H9 (cell line): ENCODE measurements around the gene ZNF121. TPM values are rescaled to one million over a fixed set of nuclear protein-coding genes. Genes with fewer than 3 reads are reported as not detected.

Experiments used
- DNase-seq: peaks from one replicate; pipeline ENCODE4 v3.0.0-alpha.2; 2017
- H2AFZ ChIP-seq: one replicate; pipeline ENCODE4 v1.6.1; 2013; ENCODE audit warnings: mild to moderate bottlenecking, low read length, control low read depth, moderate library complexity
- H2AK5ac ChIP-seq: 2 replicates; pipeline ENCODE4 v1.6.1; 2013; ENCODE audit warnings: low read length, control low read depth, mixed read lengths; ENCODE audit not compliant: insufficient read length
- H2BK120ac ChIP-seq: one replicate; pipeline ENCODE4 v1.6.1; 2013; ENCODE audit warnings: low read depth, mild to moderate bottlenecking, low read length, control low read depth, inconsistent platforms; ENCODE audit not compliant: poor library complexity, severe bottlenecking
- H2BK12ac ChIP-seq: 2 replicates; pipeline ENCODE4 v1.6.1; 2013; ENCODE audit warnings: low read length, control low read depth, mixed read lengths, low read depth; ENCODE audit not compliant: insufficient read length
- H2BK15ac ChIP-seq: 2 replicates; pipeline ENCODE4 v1.6.1; 2013; ENCODE audit warnings: low read depth, low read length, control low read depth
- H2BK20ac ChIP-seq: one replicate; pipeline ENCODE4 v1.6.1; 2013; ENCODE audit warnings: low read depth, mild to moderate bottlenecking, low read length, control low read depth, inconsistent platforms; ENCODE audit not compliant: poor library complexity, severe bottlenecking
- H2BK5ac ChIP-seq: 2 replicates; pipeline ENCODE4 v1.6.1; 2013; ENCODE audit warnings: low read length, control low read depth, mixed read lengths; ENCODE audit not compliant: insufficient read length
- H3K14ac ChIP-seq: 2 replicates; pipeline ENCODE4 v1.6.1; 2013; ENCODE audit warnings: low read length, control low read depth; ENCODE audit not compliant: insufficient read depth
- H3K18ac ChIP-seq: 2 replicates; pipeline ENCODE4 v1.6.1; 2013; ENCODE audit warnings: low read depth, mild to moderate bottlenecking, mixed read lengths, low read length, control low read depth; ENCODE audit not compliant: insufficient read length
- H3K23ac ChIP-seq: 2 replicates; pipeline ENCODE4 v1.6.1; 2013; ENCODE audit warnings: low read length, control low read depth, mixed read lengths, low read depth; ENCODE audit not compliant: insufficient read length
- H3K23me2 ChIP-seq: 2 replicates; pipeline ENCODE4 v1.6.1; 2013; ENCODE audit warnings: low read depth, mild to moderate bottlenecking, mixed read lengths, low read length, control low read depth; ENCODE audit not compliant: insufficient read length, poor library complexity, severe bottlenecking
- H3K27ac ChIP-seq: 2 replicates; pipeline ENCODE4 v1.5.1; 2013; ENCODE audit warnings: low read length, control low read depth, mixed read lengths, low read depth; ENCODE audit not compliant: insufficient read length
- H3K27me3 ChIP-seq: 2 replicates; pipeline ENCODE4 v1.6.1; 2013; ENCODE audit warnings: low read length, control low read depth, inconsistent platforms; ENCODE audit not compliant: insufficient read depth
- H3K4ac ChIP-seq: 2 replicates; pipeline ENCODE4 v1.6.1; 2013; ENCODE audit warnings: low read depth, mild to moderate bottlenecking, control low read depth, inconsistent platforms, low read length, moderate library complexity
- H3K4me1 ChIP-seq: 2 replicates; pipeline ENCODE4 v1.6.1; 2013; ENCODE audit warnings: low read length, control low read depth, inconsistent platforms; ENCODE audit not compliant: insufficient read depth
- H3K4me2 ChIP-seq: 2 replicates; pipeline ENCODE4 v1.6.1; 2013; ENCODE audit warnings: low read length, control low read depth, mixed read lengths; ENCODE audit not compliant: insufficient read length, insufficient read depth
- H3K56ac ChIP-seq: 2 replicates; pipeline ENCODE4 v1.6.1; 2013; ENCODE audit warnings: low read depth, mild to moderate bottlenecking, mixed read lengths, low read length, control low read depth; ENCODE audit not compliant: insufficient read length
- H3K79me1 ChIP-seq: 2 replicates; pipeline ENCODE4 v1.6.1; 2013; ENCODE audit warnings: low read depth, mild to moderate bottlenecking, moderate library complexity, low read length, control low read depth, inconsistent platforms; ENCODE audit not compliant: insufficient read depth, poor library complexity, severe bottlenecking
- H3K79me2 ChIP-seq: 2 replicates; pipeline ENCODE4 v1.6.1; 2013; ENCODE audit warnings: low read length, control low read depth, inconsistent platforms; ENCODE audit not compliant: insufficient read depth
- H3K9ac ChIP-seq: 2 replicates; pipeline ENCODE4 v1.6.1; 2013; ENCODE audit warnings: low read length, control low read depth, mixed read lengths; ENCODE audit not compliant: insufficient read length; ENCODE audit errors: extremely low read depth
- H3K9me3 ChIP-seq: one replicate; pipeline ENCODE4 v1.6.1; 2013; ENCODE audit warnings: low read depth, low read length, inconsistent platforms; ENCODE audit not compliant: control insufficient read depth
- H3T11ph ChIP-seq: one replicate; pipeline ENCODE4 v1.6.1; 2013; ENCODE audit warnings: mild to moderate bottlenecking, low read length, control low read depth, inconsistent platforms
- H4K20me1 ChIP-seq: one replicate; pipeline ENCODE4 v1.6.1; 2013; ENCODE audit not compliant: control insufficient read depth, insufficient read length, insufficient read depth
- H4K5ac ChIP-seq: 2 replicates; pipeline ENCODE4 v1.6.1; 2013; ENCODE audit warnings: low read depth, mild to moderate bottlenecking, mixed read lengths, low read length, control low read depth; ENCODE audit not compliant: insufficient read length
- H4K8ac ChIP-seq: replicated peaks from 2 replicates; pipeline ENCODE4 v1.6.1; 2013; ENCODE audit warnings: low read length, control low read depth, mixed read lengths, low read depth; ENCODE audit not compliant: insufficient read length
- H4K91ac ChIP-seq: 2 replicates; pipeline ENCODE4 v1.6.1; 2013; ENCODE audit warnings: low read depth, mild to moderate bottlenecking, moderate library complexity, mixed read lengths, low read length, control low read depth; ENCODE audit not compliant: insufficient read length
- H3K27ac Mint-ChIP-seq, 3 experiments: 2 replicates in 2 of 3; 3 replicates in 1 of 3; pipeline ENCODE4 v1.8.0; 2020 to 2021; ENCODE audit warnings: mixed read lengths in 3 of 3, mild to moderate bottlenecking in 1 of 3, moderate library complexity in 1 of 3
- H3K27me3 Mint-ChIP-seq: 2 replicates; pipeline ENCODE4 v1.8.0; 2021; ENCODE audit warnings: low read depth, mild to moderate bottlenecking, moderate library complexity, mixed read lengths
- H3K36me3 Mint-ChIP-seq, 3 experiments: 2 replicates in 2 of 3; 3 replicates in 1 of 3; pipeline ENCODE4 v1.8.0; 2020 to 2021; ENCODE audit warnings: low read depth in 3 of 3, mixed read lengths in 3 of 3; ENCODE audit not compliant: insufficient read depth in 1 of 3
- H3K4me1 Mint-ChIP-seq, 2 experiments: 2 replicates each; pipeline ENCODE4 v1.8.0; 2020; ENCODE audit warnings: mixed read lengths in 2 of 2
- H3K4me3 Mint-ChIP-seq, 2 experiments: 2 replicates in 1 of 2; 3 replicates in 1 of 2; pipeline ENCODE4 v1.8.0; 2020 to 2021; ENCODE audit warnings: mild to moderate bottlenecking in 2 of 2, mixed read lengths in 2 of 2, moderate library complexity in 1 of 2
- H3K9me3 Mint-ChIP-seq, 2 experiments: 2 replicates in 1 of 2; 3 replicates in 1 of 2; pipeline ENCODE4 v1.8.0; 2020; ENCODE audit warnings: mild to moderate bottlenecking in 2 of 2, mixed read lengths in 2 of 2, moderate library complexity in 1 of 2
- WGBS: extraction: QIAGEN DNeasy Blood & Tissue Kit; methylation state at CpG from one replicate; pipeline ENCODE4 v1.1.7; 2013; ENCODE audit warnings: missing lambda C conversion rate, low lambda C conversion rate, mixed read lengths; ENCODE audit not compliant: insufficient read length; ENCODE audit errors: extremely low coverage; 5-methylcytosine and 5-hydroxymethylcytosine counted together
- total RNA-seq: library from RNA; stranded (reverse); gene quantifications from 2 replicates; pipeline ENCODE4 v1.2.1, GENCODE V29; 2021
- TF ChIP-seq, protein P1 (sequence below): fragments of 200-600 bp; sonication (generic); conservative IDR thresholded peaks from 3 replicates; pipeline ENCODE4 v1.8.0; 2021; ENCODE audit warnings: antibody characterized with exemption, mild to moderate bottlenecking

The ZNF121 gene
- total RNA-seq, 1 experiment from 2014 or later: 171 TPM

DNA sequence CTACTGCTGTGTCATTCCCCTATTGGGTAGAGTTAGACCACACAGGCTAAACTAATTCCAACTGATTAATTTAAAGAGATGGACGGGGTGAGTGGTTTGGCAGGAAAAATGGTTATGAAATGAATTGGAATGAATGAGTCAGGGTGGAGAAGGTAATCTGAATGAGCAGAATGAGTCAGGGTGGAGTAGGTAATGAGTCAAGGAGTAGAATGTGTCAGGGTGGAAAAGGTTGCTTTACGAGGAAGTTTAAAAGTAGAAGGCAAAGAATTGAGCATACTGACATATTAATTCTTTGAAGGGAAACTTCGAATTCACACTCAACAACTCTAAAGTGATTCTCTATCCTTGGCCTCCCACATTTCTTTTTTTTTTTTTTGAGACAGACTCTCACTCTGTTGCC lies 12.7 kb upstream of the ZNF121 start:
- H2BK5ac ChIP-seq: no peak overlapping the region
- no peak overlapping the region for H3K18ac ChIP-seq
- H4K5ac ChIP-seq: no peak overlapping the region
- 100% methylated on average over 1 of the region's 3 CpGs for WGBS
- H3K23me2 ChIP-seq: no peaks in the 10 kb centered on the region
- DNase-seq: no peak
- H2BK12ac ChIP-seq: no peak overlapping the region
- H2BK15ac ChIP-seq: no peak overlapping the region
- Mint-ChIP-seq H3K4me3 (no peak overlapping the region), H3K27me3 (peaks cover 8% of the 10 kb centered on the region; the same call in 1 of the 2 replicates), H3K4me1 (no peaks in the 10 kb centered on the region), H3K36me3 (peaks cover 0 to 6% (median 0%) of the 10 kb centered on the region in 3 experiments; a peak in 3 of 7 replicates), H3K27ac (0 out of 7 replicates have a peak overlapping the region, but pooled peaks of 1 of the 3 experiments have one; percentile 5), H3K9me3 (peaks cover 12 to 25% of the 10 kb centered on the region in 2 experiments; a peak in 4 of 5 replicates)
- no peak overlapping the region for H4K8ac ChIP-seq
- H4K20me1 ChIP-seq: no peaks in the 10 kb centered on the region
- H3K27ac ChIP-seq: no peak overlapping the region
- H3K56ac ChIP-seq: no peak overlapping the region
- H3K23ac ChIP-seq: no peak overlapping the region
- no peak overlapping the region for H2BK20ac ChIP-seq
- H3T11ph ChIP-seq: no peak overlapping the region
- H3K14ac ChIP-seq: no peak overlapping the region
- H3K4ac ChIP-seq: no peak overlapping the region
- H3K27me3 ChIP-seq: no peaks in the 10 kb centered on the region
- H2BK120ac ChIP-seq: no peak overlapping the region
- no peak overlapping the region for H4K91ac ChIP-seq
- no peak overlapping the region for H3K9ac ChIP-seq
- no peaks in the 10 kb centered on the region for H3K79me1 ChIP-seq
- no peak overlapping the region for H2AFZ ChIP-seq
- H3K79me2 ChIP-seq: no peaks in the 10 kb centered on the region
- no peaks in the 10 kb centered on the region for H3K4me1 ChIP-seq
- no peak overlapping the region for H2AK5ac ChIP-seq
- H3K9me3 ChIP-seq: no peaks in the 10 kb centered on the region
- no peak overlapping the region for H3K4me2 ChIP-seq
- TF ChIP-seq, protein P1, sequence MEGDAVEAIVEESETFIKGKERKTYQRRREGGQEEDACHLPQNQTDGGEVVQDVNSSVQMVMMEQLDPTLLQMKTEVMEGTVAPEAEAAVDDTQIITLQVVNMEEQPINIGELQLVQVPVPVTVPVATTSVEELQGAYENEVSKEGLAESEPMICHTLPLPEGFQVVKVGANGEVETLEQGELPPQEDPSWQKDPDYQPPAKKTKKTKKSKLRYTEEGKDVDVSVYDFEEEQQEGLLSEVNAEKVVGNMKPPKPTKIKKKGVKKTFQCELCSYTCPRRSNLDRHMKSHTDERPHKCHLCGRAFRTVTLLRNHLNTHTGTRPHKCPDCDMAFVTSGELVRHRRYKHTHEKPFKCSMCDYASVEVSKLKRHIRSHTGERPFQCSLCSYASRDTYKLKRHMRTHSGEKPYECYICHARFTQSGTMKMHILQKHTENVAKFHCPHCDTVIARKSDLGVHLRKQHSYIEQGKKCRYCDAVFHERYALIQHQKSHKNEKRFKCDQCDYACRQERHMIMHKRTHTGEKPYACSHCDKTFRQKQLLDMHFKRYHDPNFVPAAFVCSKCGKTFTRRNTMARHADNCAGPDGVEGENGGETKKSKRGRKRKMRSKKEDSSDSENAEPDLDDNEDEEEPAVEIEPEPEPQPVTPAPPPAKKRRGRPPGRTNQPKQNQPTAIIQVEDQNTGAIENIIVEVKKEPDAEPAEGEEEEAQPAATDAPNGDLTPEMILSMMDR: no peak
